HG02763 (cell line): ENCODE measurements around the gene DYNLT1.
"Not testable (repeated sequence)": the region's sequence is repeated elsewhere in the genome, so short reads cannot be mapped to it uniquely, and the experiment has no call there.

Source experiments
- ATAC-seq: cut with Tn5 transposase; IDR thresholded peaks from one replicate; pipeline ENCODE4 v1.9.1; 2021; ENCODE audit warnings: mild to moderate bottlenecking, moderate library complexity; ENCODE audit not compliant: unreplicated experiment

DYNLT1 gene

DNA sequence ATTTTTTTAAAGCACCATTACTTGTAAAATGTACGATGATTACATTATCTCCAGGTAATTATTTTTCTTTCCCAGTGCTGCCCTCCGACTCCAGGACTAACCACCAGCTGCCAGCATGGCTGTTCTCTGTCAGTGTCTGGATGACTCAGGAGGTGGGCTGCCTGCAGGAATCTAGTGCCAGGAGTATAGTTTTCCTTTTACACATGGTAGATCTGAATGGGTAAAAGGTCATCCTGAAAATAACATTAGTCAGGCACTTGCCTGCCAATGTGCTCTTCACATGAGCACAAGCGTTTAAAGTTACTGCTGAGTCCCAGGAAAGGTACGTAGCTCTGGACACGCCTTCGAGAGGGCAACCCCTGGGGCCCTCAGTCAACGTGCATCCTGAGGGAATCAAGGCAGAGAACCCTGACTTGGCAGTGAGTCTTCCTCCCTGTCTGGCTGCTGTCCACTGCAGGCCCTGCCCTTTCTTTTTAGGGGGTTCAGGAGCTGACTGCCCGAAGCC lies 2.4 kb downstream of the DYNLT1 start:
- no peak for ATAC-seq

DNA sequence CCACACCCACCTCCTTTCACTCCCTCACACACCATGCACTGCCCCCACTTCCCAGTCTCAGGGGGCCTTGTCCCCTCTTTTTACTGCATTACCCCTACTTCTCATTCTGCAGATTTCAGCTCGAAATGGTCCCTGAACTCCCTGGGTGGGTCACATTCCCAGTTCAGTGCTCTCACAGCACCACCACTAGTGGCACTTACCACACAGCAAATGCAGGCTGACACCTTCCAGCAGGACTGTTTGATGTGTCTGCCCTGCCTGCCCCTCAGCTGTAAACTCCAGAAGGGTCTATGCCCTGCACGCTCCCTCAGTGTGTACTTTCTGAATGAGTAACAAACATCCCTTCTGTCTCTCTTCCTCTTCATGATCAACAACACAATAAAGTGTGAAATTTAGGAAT lies 4.0 kb downstream of the DYNLT1 start:
- no peak for ATAC-seq

- ATAC-seq, result no peak
Observed at GRCh38 chr6:158639056-158639455, 5.5 kb downstream of the DYNLT1 start.

GRCh38 chr6:158638324-158638854 lies 6.2 kb downstream of the DYNLT1 start:
- ATAC-seq, result no peak

GRCh38 chr6:158636778-158637177 lies 7.8 kb downstream of the DYNLT1 start:
- no peak for ATAC-seq

DNA sequence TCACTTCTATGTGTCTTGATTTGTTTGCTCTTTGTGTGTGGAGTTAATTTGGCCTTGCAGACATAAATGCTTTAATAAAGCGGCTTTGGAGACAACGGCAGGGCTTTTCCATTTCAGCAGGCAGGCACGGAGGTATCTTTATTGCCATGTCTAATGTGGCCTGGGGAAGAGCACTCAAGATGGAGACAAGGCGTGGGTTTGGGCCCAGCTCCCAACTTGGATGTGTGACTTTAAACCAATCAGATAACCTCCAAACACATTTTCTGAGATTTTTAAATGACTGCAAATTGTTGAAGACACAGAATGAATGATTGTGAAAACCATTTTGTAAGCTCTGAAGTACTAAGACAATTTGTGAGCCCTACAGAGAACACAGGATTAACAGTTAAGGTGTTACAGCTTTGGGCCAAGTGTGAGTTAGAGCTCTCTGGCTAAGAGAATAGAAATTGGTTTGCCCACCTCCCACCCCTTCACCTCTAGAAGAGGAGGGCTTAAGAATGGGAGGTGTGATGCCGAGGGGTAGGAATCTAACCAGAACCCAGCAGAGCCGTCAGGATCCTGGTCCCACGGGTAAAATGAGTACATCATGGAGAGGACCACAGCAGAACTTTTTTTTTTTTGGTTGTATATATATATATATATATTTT lies 9.0 kb downstream of the DYNLT1 start:
- ATAC-seq, result no peak

- no peak for ATAC-seq
Observed at GRCh38 chr6:158634695-158635426, 9.7 kb downstream of the DYNLT1 start.

- ATAC-seq, result no peak
Observed at GRCh38 chr6:158633127-158633526, 11.4 kb downstream of the DYNLT1 start.

GRCh38 chr6:158632538-158633119 lies 11.9 kb downstream of the DYNLT1 start:
- ATAC-seq, result not testable (repeated sequence)

DNA sequence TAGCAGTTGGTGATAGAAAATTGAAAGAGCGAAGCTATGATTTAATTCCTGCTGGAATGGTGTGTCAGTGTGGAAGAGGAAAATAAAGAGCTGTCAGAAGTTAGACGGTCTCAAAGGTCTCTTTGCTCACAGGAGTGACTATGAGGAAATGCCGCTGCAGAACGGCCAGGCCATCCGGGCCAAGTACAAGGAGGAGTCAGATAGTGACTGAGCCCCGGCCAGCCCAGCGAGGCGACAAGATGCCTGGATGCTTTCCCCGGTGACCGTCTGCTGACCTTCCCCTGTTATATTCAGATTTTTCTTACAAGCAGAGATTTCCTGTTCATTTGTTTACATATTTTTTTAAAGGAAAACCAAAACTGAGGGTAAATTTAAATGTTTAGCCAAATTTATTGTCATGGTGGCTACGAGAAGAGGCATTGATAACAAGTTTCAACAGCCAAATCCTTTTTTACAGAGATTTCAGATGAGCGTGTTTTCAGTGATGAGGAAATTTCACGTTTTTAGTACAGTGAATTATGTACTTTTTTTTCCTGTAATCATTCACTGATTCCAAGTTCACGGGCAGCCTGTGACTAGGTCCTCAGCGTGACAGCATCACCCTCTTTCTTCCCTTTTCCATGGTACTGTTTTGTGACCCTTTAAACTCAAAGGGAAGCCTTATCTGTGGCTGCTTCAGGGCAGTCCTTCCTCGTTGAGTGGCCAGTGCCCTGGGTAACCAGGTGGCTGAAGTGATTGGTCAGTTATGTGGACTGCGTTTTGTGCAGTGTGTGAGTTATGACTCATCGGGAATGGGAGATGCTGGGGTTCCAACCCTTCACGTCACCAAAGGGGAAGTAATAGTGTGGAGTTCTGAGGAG lies 12.6 kb downstream of the DYNLT1 start:
- ATAC-seq, result no peak

DNA sequence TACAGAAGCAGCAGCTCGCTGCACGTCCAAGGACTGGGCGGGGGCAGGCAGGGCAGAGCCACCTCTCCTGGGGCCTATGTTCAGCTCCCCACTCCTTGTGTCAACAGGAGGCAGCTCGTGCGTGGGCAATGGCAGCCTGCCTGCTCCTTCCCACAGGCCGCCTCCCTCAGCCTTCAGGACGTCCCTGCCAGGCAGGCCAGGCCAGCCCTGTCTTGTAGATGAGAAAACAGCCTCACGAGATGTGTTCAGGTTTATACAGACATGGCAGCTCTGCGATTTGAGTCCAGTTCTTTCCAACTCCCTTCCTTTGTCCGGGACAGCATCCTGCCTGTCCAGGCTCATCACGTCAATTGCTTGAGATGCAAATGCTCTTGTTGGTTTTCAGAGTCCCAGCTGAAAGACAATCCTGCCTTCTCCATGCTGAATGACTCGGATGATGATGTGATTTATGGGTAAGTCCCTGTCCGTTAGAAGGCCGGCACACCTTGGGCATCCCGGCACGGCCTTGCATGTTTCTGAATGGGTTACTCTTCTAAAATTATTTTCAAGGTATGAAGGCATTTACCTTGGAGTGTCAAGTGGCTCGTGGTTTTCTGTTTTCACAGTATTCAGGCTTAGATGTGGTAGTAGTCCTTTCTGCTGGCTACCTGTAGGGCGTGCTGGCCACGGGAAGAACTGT lies 13.5 kb downstream of the DYNLT1 start:
- no peak for ATAC-seq

- ATAC-seq, result no peak
Observed at GRCh38 chr6:158629367-158630221, 14.9 kb downstream of the DYNLT1 start.

- ATAC-seq, result no peak
Observed at GRCh38 chr6:158628542-158628941, 16.0 kb downstream of the DYNLT1 start.

DNA sequence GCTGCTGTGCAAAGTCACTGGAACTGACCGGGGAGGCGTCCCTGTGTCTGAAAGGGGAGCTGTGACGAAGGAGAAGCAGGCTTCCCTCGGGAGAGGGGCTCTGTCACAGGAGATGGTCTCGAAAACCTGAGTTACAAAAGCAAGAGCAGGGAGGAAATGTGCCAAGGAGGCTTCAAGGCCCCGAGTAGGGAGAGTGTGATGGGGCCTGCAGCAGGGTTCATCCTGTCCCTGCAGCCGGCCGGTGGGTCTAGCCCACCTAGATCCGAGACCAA lies 16.7 kb downstream of the DYNLT1 start:
- no peak for ATAC-seq

- ATAC-seq, result no peak
Observed at GRCh38 chr6:158627168-158627939, 17.2 kb downstream of the DYNLT1 start.

DNA sequence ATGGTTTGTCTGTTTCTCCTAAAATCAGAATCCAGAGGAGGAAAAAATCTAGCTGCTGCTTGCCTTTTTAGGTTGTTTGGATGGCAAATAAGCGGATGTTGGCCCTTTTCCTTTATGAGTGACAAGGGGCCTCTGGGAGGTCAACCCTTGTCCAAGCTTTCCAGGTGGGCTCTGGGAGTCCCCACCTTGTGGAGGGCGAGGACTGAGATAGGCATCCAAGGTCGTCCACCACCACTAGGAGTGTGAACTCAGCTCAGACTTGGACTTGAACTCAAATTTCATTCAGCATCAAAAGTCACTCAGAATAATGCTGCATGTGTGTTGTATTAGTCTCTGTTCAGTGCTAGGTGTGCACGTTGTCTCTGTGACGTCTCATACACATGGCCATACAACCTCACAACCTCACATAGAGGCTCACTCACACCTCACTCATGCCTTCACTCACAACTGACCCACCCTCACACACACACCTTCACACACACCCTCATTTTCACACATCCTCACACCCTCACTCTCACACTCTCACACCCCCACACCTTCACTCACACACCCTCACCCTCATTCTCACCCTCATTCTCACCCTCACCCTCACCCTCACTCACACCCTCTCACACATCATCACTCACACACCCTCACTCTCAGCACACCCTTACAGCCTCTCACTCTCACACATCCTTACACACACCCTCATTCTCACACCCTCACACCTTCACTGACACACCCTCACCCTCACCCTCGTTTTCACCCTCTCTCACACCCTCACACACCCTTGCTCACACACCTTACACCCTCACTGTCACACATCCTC lies 18.0 kb downstream of the DYNLT1 start:
- no peak for ATAC-seq

GRCh38 chr6:158625881-158626305 lies 18.6 kb downstream of the DYNLT1 start:
- no peak for ATAC-seq
